Osteoblast (primary cell): ENCODE data around the gene CCDC186. TPM values are rescaled to one million over a fixed set of nuclear protein-coding genes. Genes with fewer than 3 reads are reported as not detected.

ENCODE experiments used
- DNase-seq: peaks from one replicate; pipeline ENCODE4 v3.0.0; 2011; ENCODE audit warnings: low spot score, mixed read lengths; ENCODE audit not compliant: insufficient read length; ENCODE audit errors: missing footprints
- H2AFZ ChIP-seq: 2 replicates; pipeline ENCODE4 v1.6.0; 2011; ENCODE audit warnings: mild to moderate bottlenecking, low read length
- H3K27ac ChIP-seq: 2 replicates; pipeline ENCODE4 v1.5.1; 2011; ENCODE audit warnings: mild to moderate bottlenecking, low read depth, low read length, moderate library complexity
- H3K27me3 ChIP-seq: 2 replicates; pipeline ENCODE4 v1.6.0; 2012; ENCODE audit warnings: mild to moderate bottlenecking, control low read depth, inconsistent platforms, low read length, moderate library complexity; ENCODE audit not compliant: insufficient read depth
- H3K36me3 ChIP-seq: 2 replicates; pipeline ENCODE4 v1.5.1; 2011; ENCODE audit warnings: mild to moderate bottlenecking, low read length, control low read depth, moderate library complexity; ENCODE audit not compliant: insufficient read depth
- H3K4me1 ChIP-seq: 2 replicates; pipeline ENCODE4 v1.5.1; 2011; ENCODE audit warnings: mild to moderate bottlenecking, low read length, control low read depth, moderate library complexity; ENCODE audit not compliant: insufficient read depth
- H3K4me2 ChIP-seq: 2 replicates; pipeline ENCODE4 v1.6.0; 2011; ENCODE audit warnings: mild to moderate bottlenecking, low read length; ENCODE audit not compliant: insufficient read depth
- H3K4me3 ChIP-seq: fragments of 200-600 bp; sonication (generic); 3 replicates; pipeline ENCODE4 v1.5.1; 2012; ENCODE audit warnings: mild to moderate bottlenecking, low read length, inconsistent platforms; ENCODE audit not compliant: insufficient read depth
- H3K79me2 ChIP-seq: 2 replicates; pipeline ENCODE4 v1.6.0; 2012; ENCODE audit warnings: mild to moderate bottlenecking, low read length, control low read depth, inconsistent platforms; ENCODE audit not compliant: insufficient read depth
- H3K9me3 ChIP-seq: 2 replicates; pipeline ENCODE4 v1.5.1; 2011; ENCODE audit warnings: low read depth, low read length, control low read depth
- H4K20me1 ChIP-seq: 2 replicates; pipeline ENCODE4 v1.6.0; 2012; ENCODE audit warnings: mild to moderate bottlenecking, low read length, control low read depth; ENCODE audit not compliant: insufficient read depth
- total RNA-seq: library from RNA; depleted of rRNA; stranded (reverse); fragments of >200 nt; gene quantifications from 2 replicates; pipeline ENCODE4 v1.2.3, GENCODE V29; 2012
- TF ChIP-seq, protein P1 (sequence below): IDR thresholded peaks from 2 replicates; pipeline ENCODE4 v1.5.1; 2011; ENCODE audit warnings: mild to moderate bottlenecking, low read depth, low read length, moderate library complexity; ENCODE audit errors: extremely low read depth

CCDC186 gene
- total RNA-seq, 1 donor = 17.0 TPM

- Histone ChIP-seq H3K27ac (no peak overlapping the region), H3K9me3 (no peaks in the 10 kb centered on the region), H4K20me1 (no peaks in the 10 kb centered on the region), H3K79me2 (no peaks in the 10 kb centered on the region), H3K4me3 (no peak overlapping the region), H3K36me3 (no peaks in the 10 kb centered on the region), H2AFZ (no peak overlapping the region), H3K4me2 (no peak overlapping the region), H3K27me3 (no peaks in the 10 kb centered on the region), H3K4me1 (no peaks in the 10 kb centered on the region)
- DNase-seq = no peak
- TF ChIP-seq, protein P1, sequence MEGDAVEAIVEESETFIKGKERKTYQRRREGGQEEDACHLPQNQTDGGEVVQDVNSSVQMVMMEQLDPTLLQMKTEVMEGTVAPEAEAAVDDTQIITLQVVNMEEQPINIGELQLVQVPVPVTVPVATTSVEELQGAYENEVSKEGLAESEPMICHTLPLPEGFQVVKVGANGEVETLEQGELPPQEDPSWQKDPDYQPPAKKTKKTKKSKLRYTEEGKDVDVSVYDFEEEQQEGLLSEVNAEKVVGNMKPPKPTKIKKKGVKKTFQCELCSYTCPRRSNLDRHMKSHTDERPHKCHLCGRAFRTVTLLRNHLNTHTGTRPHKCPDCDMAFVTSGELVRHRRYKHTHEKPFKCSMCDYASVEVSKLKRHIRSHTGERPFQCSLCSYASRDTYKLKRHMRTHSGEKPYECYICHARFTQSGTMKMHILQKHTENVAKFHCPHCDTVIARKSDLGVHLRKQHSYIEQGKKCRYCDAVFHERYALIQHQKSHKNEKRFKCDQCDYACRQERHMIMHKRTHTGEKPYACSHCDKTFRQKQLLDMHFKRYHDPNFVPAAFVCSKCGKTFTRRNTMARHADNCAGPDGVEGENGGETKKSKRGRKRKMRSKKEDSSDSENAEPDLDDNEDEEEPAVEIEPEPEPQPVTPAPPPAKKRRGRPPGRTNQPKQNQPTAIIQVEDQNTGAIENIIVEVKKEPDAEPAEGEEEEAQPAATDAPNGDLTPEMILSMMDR = no peak
Measured at GRCh38 chr10:114215033-114215432, 41.0 kb upstream of the CCDC186 start.

DNA sequence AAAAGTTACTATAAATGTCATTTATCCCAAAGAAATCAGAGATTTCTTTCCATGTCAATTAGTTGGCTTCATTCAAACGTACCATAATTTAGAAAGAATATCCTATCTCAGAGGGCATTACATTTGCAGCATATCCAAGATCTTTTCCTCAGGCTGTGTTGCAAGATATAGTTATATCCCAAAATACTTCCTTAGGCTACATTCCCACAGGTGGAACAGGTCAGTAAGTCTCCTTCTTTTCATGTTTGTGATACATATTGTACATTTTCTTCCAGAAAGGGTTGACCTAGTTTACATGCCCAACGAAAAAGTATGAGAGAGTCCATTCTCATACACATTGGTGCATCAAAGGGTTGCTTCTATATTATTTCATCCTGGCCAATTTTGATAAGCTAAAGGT, 38.1 kb upstream of the CCDC186 start:
- Histone ChIP-seq H3K9me3 (no peaks in the 10 kb centered on the region), H3K4me3 (no peak overlapping the region), H3K27me3 (no peaks in the 10 kb centered on the region), H3K4me1 (no peaks in the 10 kb centered on the region), H4K20me1 (no peaks in the 10 kb centered on the region), H3K4me2 (no peak overlapping the region), H3K36me3 (no peaks in the 10 kb centered on the region), H2AFZ (no peak overlapping the region), H3K27ac (no peak overlapping the region), H3K79me2 (no peaks in the 10 kb centered on the region)
- TF ChIP-seq, protein P1 = no peak
- DNase-seq = no peak

DNA sequence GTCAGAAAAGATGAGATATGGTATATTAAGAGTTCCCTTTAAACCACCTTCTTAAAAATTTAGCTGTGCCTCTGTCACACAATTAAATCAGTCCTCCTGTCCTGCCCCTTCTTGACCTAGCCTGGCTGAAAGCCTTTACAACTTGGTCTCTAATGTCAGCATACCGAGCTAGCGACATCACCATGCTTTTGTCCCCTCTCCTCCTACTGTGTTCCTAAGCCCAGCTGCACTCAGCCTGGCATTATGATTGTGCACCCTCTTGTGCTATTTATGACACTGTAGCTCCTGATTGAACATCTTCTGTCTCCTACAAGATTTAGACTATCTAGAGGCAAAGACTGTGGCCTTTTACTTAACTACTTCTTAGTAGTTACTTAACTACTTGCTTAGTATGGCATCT, 34.3 kb upstream of the CCDC186 start:
- Histone ChIP-seq H4K20me1 (no peaks in the 10 kb centered on the region), H3K36me3 (no peaks in the 10 kb centered on the region), H3K4me3 (no peak overlapping the region), H3K9me3 (no peaks in the 10 kb centered on the region), H2AFZ (no peak overlapping the region), H3K27me3 (peaks cover 3% of the 10 kb centered on the region), H3K4me2 (no peak overlapping the region), H3K79me2 (no peaks in the 10 kb centered on the region), H3K27ac (no peak overlapping the region), H3K4me1 (no peaks in the 10 kb centered on the region)
- TF ChIP-seq, protein P1 = no peak
- DNase-seq = no peak

DNA sequence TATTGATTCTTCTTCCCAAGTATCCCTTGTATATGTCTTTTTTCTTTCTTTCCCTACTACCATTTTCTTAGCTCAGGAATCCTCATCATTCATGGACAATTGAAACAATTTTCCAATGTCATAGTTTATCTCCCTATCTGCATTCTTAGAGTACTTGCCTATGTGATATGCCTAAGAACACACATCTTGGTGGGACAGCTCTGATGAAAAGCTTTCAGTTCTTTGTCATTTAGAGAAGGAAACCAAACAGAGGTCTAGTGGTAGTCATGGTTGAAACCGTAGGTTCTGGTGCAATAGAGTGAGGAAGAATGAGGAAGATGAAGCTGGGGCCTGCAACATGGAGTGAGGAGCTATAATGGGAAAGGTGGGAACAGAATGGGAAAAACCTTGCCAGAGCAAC, 33.3 kb upstream of the CCDC186 start:
- no peak overlapping the region for H3K4me2 ChIP-seq
- H3K4me3 ChIP-seq = no peak overlapping the region
- no peaks in the 10 kb centered on the region for H3K36me3 ChIP-seq
- H3K79me2 ChIP-seq = no peaks in the 10 kb centered on the region
- no peak for DNase-seq
- H3K27me3 ChIP-seq = peaks cover 3% of the 10 kb centered on the region
- H3K27ac ChIP-seq = no peak overlapping the region
- H3K4me1 ChIP-seq = no peaks in the 10 kb centered on the region
- TF ChIP-seq, protein P1 = no peak
- no peaks in the 10 kb centered on the region for H4K20me1 ChIP-seq
- H3K9me3 ChIP-seq = no peaks in the 10 kb centered on the region
- no peak overlapping the region for H2AFZ ChIP-seq
